Stimulated activated naive CD8-positive, alpha-beta T cell treated with anti-CD3 and anti-CD28 coated beads, Interleukin-15, amount 100 ng/mL, for 72 hours (primary cell): ENCODE data around the gene BCL7B.
"Not testable (repeated sequence)": the region's sequence is repeated elsewhere in the genome, so short reads cannot be mapped to it uniquely, and the experiment has no call there.

Experiments
- ATAC-seq: fragments of 150-1000 bp; cut with Tn5 transposase; 2 replicates; pipeline ENCODE4 v1.10.0; 2021; ENCODE audit warnings: mild to moderate bottlenecking, moderate library complexity
- DNase-seq, 2 donors: peaks; one replicate each; pipeline ENCODE4 v3.0.0; 2021 to 2022
- H3K27ac Mint-ChIP-seq, 2 donors: one replicate each; pipeline ENCODE4 v1.8.0; 2022; ENCODE audit warnings: mild to moderate bottlenecking in 2 of 2, mixed read lengths in 2 of 2, moderate library complexity in 2 of 2
- H3K27me3 Mint-ChIP-seq: one replicate; pipeline ENCODE4 v1.8.0; 2022; ENCODE audit warnings: mixed read lengths
- H3K4me1 Mint-ChIP-seq: one replicate; pipeline ENCODE4 v1.8.0; 2022; ENCODE audit warnings: mild to moderate bottlenecking, mixed read lengths
- H3K4me3 Mint-ChIP-seq, 2 donors: one replicate each; pipeline ENCODE4 v1.8.0; 2022; ENCODE audit warnings: mild to moderate bottlenecking in 2 of 2, mixed read lengths in 2 of 2, moderate library complexity in 1 of 2
- H3K9me3 Mint-ChIP-seq, 2 donors: one replicate each; pipeline ENCODE4 v1.8.0; 2022; ENCODE audit warnings: mixed read lengths in 2 of 2

The BCL7B gene

GRCh38 chr7:73557397-73558257 lies at the start of gene BCL7B:
Gene BCL7B (minus strand): TSS chr7:73557690. CDS start chr7:73557578, 112 bp downstream.
- Mint-ChIP-seq H3K4me1 (peaks cover 42% of the 10 kb centered on the region), H3K9me3 (no peaks in the 10 kb centered on the region), H3K27ac (peak within 1 kb of the TSS; percentile 99), H3K4me3 (peak within 1 kb of the TSS; percentile 95), H3K27me3 (no peaks in the 10 kb centered on the region)
- DNase-seq (peak; percentile 81 to 83), ATAC-seq (peak; percentile 77)

- H3K27me3 Mint-ChIP-seq = peaks cover 56% of the 10 kb centered on the region
- DNase-seq = no peak
Measured at GRCh38 chr7:73605601-73606220, 48.2 kb upstream of the BCL7B start.

GRCh38 chr7:73602721-73603651 lies 45.5 kb upstream of the BCL7B start:
- peaks cover 4% of the 10 kb centered on the region for H3K4me1 Mint-ChIP-seq
- ATAC-seq = no peak

More at GRCh38 chr7:73605601-73606220, 48.2 kb upstream of the BCL7B start:
- Mint-ChIP-seq H3K4me1 (peaks cover 4% of the 10 kb centered on the region), H3K27ac (no peak overlapping the region), H3K4me3 (no peak overlapping the region), H3K9me3 (no peaks in the 10 kb centered on the region)
- no peak for ATAC-seq

GRCh38 chr7:73599916-73600315 lies 42.4 kb upstream of the BCL7B start:
- H3K4me3 Mint-ChIP-seq = no peak overlapping the region
- no peaks in the 10 kb centered on the region for H3K9me3 Mint-ChIP-seq
- no peak for DNase-seq
- no peak overlapping the region for H3K27ac Mint-ChIP-seq
- H3K27me3 Mint-ChIP-seq = peaks cover 31% of the 10 kb centered on the region
- no peak for ATAC-seq
- H3K4me1 Mint-ChIP-seq = no peaks in the 10 kb centered on the region

More at GRCh38 chr7:73602721-73603651, 45.5 kb upstream of the BCL7B start:
- Mint-ChIP-seq H3K27ac (no peak overlapping the region), H3K9me3 (no peaks in the 10 kb centered on the region), H3K27me3 (peaks cover 47% of the 10 kb centered on the region), H3K4me3 (no peak overlapping the region)
- DNase-seq = no peak

- ATAC-seq (no peak), DNase-seq (no peak)
- H3K27ac Mint-ChIP-seq = no peak overlapping the region
- H3K9me3 Mint-ChIP-seq = no peaks in the 10 kb centered on the region
- peaks cover 31% of the 10 kb centered on the region for H3K27me3 Mint-ChIP-seq
- H3K4me3 Mint-ChIP-seq = no peak overlapping the region
- H3K4me1 Mint-ChIP-seq = no peaks in the 10 kb centered on the region
Measured at GRCh38 chr7:73599151-73599882, 41.8 kb upstream of the BCL7B start.

GRCh38 chr7:73597978-73598782 lies 40.7 kb upstream of the BCL7B start:
- DNase-seq (no peak), ATAC-seq (no peak)
- Mint-ChIP-seq H3K9me3 (no peaks in the 10 kb centered on the region), H3K27ac (no peak overlapping the region), H3K4me3 (no peak overlapping the region), H3K27me3 (peaks cover 34% of the 10 kb centered on the region), H3K4me1 (no peaks in the 10 kb centered on the region)

- ATAC-seq = no peak
- Mint-ChIP-seq H3K4me1 (no peaks in the 10 kb centered on the region), H3K27ac (no peak overlapping the region), H3K9me3 (no peaks in the 10 kb centered on the region), H3K4me3 (no peak overlapping the region), H3K27me3 (peaks cover 28% of the 10 kb centered on the region)
- no peak for DNase-seq
Measured at GRCh38 chr7:73596191-73597065, 38.9 kb upstream of the BCL7B start.

GRCh38 chr7:73595358-73595757 lies 37.9 kb upstream of the BCL7B start:
- DNase-seq (no peak), ATAC-seq (no peak)
- Mint-ChIP-seq H3K27ac (no peak overlapping the region), H3K4me1 (no peaks in the 10 kb centered on the region), H3K9me3 (no peaks in the 10 kb centered on the region), H3K4me3 (no peak overlapping the region), H3K27me3 (peaks cover 28% of the 10 kb centered on the region)

GRCh38 chr7:73593207-73594045 lies 35.9 kb upstream of the BCL7B start:
- Mint-ChIP-seq H3K27me3 (peaks cover 15% of the 10 kb centered on the region), H3K27ac (no peak overlapping the region), H3K4me1 (no peaks in the 10 kb centered on the region), H3K4me3 (no peak overlapping the region), H3K9me3 (no peaks in the 10 kb centered on the region)
- ATAC-seq (no peak), DNase-seq (no peak)

- Mint-ChIP-seq H3K4me1 (peaks cover 7% of the 10 kb centered on the region), H3K9me3 (no peaks in the 10 kb centered on the region), H3K27me3 (no peaks in the 10 kb centered on the region), H3K4me3 (no peak overlapping the region), H3K27ac (no peak overlapping the region)
- DNase-seq (no peak), ATAC-seq (no peak)
Measured at GRCh38 chr7:73586911-73587310, 29.4 kb upstream of the BCL7B start.

- ATAC-seq = no peak
- DNase-seq = no peak
- H3K27ac Mint-ChIP-seq = no peak overlapping the region
- H3K27me3 Mint-ChIP-seq = no peaks in the 10 kb centered on the region
- H3K4me3 Mint-ChIP-seq = no peak overlapping the region
- peaks cover 7% of the 10 kb centered on the region for H3K4me1 Mint-ChIP-seq
- H3K9me3 Mint-ChIP-seq = no peaks in the 10 kb centered on the region
Measured at GRCh38 chr7:73585196-73585595, 27.7 kb upstream of the BCL7B start.

GRCh38 chr7:73582664-73583202 lies 25.2 kb upstream of the BCL7B start:
- Mint-ChIP-seq H3K9me3 (no peaks in the 10 kb centered on the region), H3K4me3 (no peak overlapping the region), H3K27me3 (no peaks in the 10 kb centered on the region), H3K4me1 (peaks cover 14% of the 10 kb centered on the region), H3K27ac (no peak overlapping the region)
- DNase-seq (no peak), ATAC-seq (no peak)

- H3K4me3 Mint-ChIP-seq, H3K27me3 Mint-ChIP-seq, H3K9me3 Mint-ChIP-seq, H3K27ac Mint-ChIP-seq, ATAC-seq, DNase-seq: not testable (repeated sequence)
- peaks cover 26% of the 10 kb centered on the region for H3K4me1 Mint-ChIP-seq
Measured at GRCh38 chr7:73581006-73581405, 23.5 kb upstream of the BCL7B start.
